HepG2 (cell line): ENCODE data around the gene ADGRG1. TPM values are rescaled to one million over a fixed set of nuclear protein-coding genes. Genes with fewer than 3 reads are reported as not detected.
A peak's percentile ranks its signal among the peaks of the same experiment; 100 is the strongest.

ENCODE experiments used
- BORCS8-MEF2B ChIP-seq: sonication (generic); formaldehyde crosslinking; IDR thresholded peaks from 2 replicates; pipeline ENCODE4 v1.8.0; 2022; ENCODE audit warnings: mild to moderate bottlenecking, missing genetic modification reagents
- BRD4 ChIP-seq: sonication (generic); formaldehyde crosslinking; IDR thresholded peaks from 2 replicates; pipeline ENCODE4 v1.4.0; 2020; ENCODE audit warnings: missing genetic modification reagents
- HNRNPK ChIP-seq: fragments of 200-400 bp; formaldehyde crosslinking; IDR thresholded peaks from 2 replicates; pipeline ENCODE4 v1.6.1; 2018; ENCODE audit warnings: low read length, low read depth, moderate library complexity, mild to moderate bottlenecking; ENCODE audit not compliant: poor library complexity, severe bottlenecking
- MAF1 ChIP-seq: sonication (generic); formaldehyde crosslinking; IDR thresholded peaks from 2 replicates; pipeline ENCODE4 v1.5.0; 2020; ENCODE audit warnings: missing genetic modification reagents, borderline replicate concordance
- MATR3 ChIP-seq: sonication (generic); formaldehyde crosslinking; IDR thresholded peaks from 2 replicates; pipeline ENCODE4 v1.4.0; 2020; ENCODE audit warnings: missing genetic modification reagents
- NFE2L1 ChIP-seq: sonication (generic); formaldehyde crosslinking; IDR thresholded peaks from 2 replicates; pipeline ENCODE4 v1.4.0; 2020; ENCODE audit warnings: missing genetic modification reagents, mild to moderate bottlenecking, borderline replicate concordance
- RBAK ChIP-seq: sonication (generic); formaldehyde crosslinking; IDR thresholded peaks from 2 replicates; pipeline ENCODE4 v1.5.1; 2020; ENCODE audit warnings: mild to moderate bottlenecking, missing genetic modification reagents
- SKI ChIP-seq: fragments of 450-650 bp; IDR thresholded peaks from one replicate; pipeline ENCODE4 v1.6.1; 2018; ENCODE audit warnings: mild to moderate bottlenecking; ENCODE audit not compliant: partially characterized antibody
- SOX5 ChIP-seq: IDR thresholded peaks from 2 replicates; pipeline ENCODE4 v1.6.1; 2016; ENCODE audit warnings: borderline replicate concordance
- TOPORS ChIP-seq: sonication (generic); formaldehyde crosslinking; IDR thresholded peaks from 2 replicates; pipeline ENCODE4 v1.8.0; 2023; ENCODE audit warnings: mild to moderate bottlenecking, missing genetic modification reagents
- YY1 ChIP-seq: IDR thresholded peaks from 2 replicates; pipeline ENCODE4 v1.6.1; 2011; ENCODE audit warnings: low read length, low read depth, moderate library complexity, mild to moderate bottlenecking; ENCODE audit not compliant: insufficient read depth, insufficient replicate concordance
- ZFP36L2 ChIP-seq: sonication (generic); formaldehyde crosslinking; IDR thresholded peaks from 2 replicates; pipeline ENCODE4 v1.4.0; 2020; ENCODE audit warnings: missing genetic modification reagents
- ZNF510 ChIP-seq: sonication (generic); formaldehyde crosslinking; IDR thresholded peaks from 2 replicates; pipeline ENCODE4 v1.4.0; 2020; ENCODE audit warnings: low read depth, mild to moderate bottlenecking, missing genetic modification reagents
- ZNF614 ChIP-seq: IDR thresholded peaks from 2 replicates; pipeline ENCODE4 v1.6.1; 2018; ENCODE audit warnings: missing biosample characterization, missing genetic modification reagents, inconsistent platforms, borderline replicate concordance
- ZNF672 ChIP-seq: sonication (generic); formaldehyde crosslinking; IDR thresholded peaks from 2 replicates; pipeline ENCODE4 v1.8.1; 2022; ENCODE audit warnings: missing genetic modification reagents
- polyA plus RNA-seq, 8 experiments: library from polyadenylated mRNA; depleted of rRNA in 3 of 8; stranded (reverse) in 7 of 8; unstranded in 1 of 8; fragments of >200 nt; fragmentation: Illumina TruSeq in 4 of 8; extraction: Trizol in 4 of 8; gene quantifications; 2 replicates each; pipeline versions ENCODE4 v1.2.1 to v1.2.3, GENCODE V29; 2011 to 2016; ENCODE audit warnings: low read depth in 4 of 8, missing spikeins in 1 of 8, mixed read lengths in 1 of 8; ENCODE audit not compliant: insufficient read depth in 1 of 8
- total RNA-seq, 5 experiments: library from RNA; depleted of rRNA; stranded (reverse); fragments of >200 nt; fragmentation: Illumina TruSeq; extraction: Trizol; gene quantifications; 2 replicates each; pipeline ENCODE4 v1.2.3, GENCODE V29; 2016; ENCODE audit warnings: low read depth in 1 of 5
- TF ChIP-seq, protein P1 (sequence below): sonication (generic); formaldehyde crosslinking; IDR thresholded peaks from 2 replicates; pipeline ENCODE4 v1.5.0; 2020; ENCODE audit warnings: mild to moderate bottlenecking, missing genetic modification reagents
- TF ChIP-seq, protein P2 (sequence below): sonication (generic); formaldehyde crosslinking; IDR thresholded peaks from 2 replicates; pipeline ENCODE4 v1.4.0; 2020; ENCODE audit warnings: missing genetic modification reagents
- TF ChIP-seq, protein P3 (sequence below): sonication (generic); formaldehyde crosslinking; IDR thresholded peaks from 2 replicates; pipeline ENCODE4 v1.4.0; 2020; ENCODE audit warnings: mild to moderate bottlenecking, missing genetic modification reagents, borderline replicate concordance
- TF ChIP-seq, protein P4 (sequence below): sonication (generic); formaldehyde crosslinking; IDR thresholded peaks from 2 replicates; pipeline ENCODE4 v1.4.0; 2020; ENCODE audit warnings: missing genetic modification reagents

Gene ADGRG1
- total and polyA plus RNA-seq, 2 of the 13 experiments (the other 11 are each of a cell fraction or from before 2014, with no cell fraction given) = 2.7 to 5.9 TPM

DNA sequence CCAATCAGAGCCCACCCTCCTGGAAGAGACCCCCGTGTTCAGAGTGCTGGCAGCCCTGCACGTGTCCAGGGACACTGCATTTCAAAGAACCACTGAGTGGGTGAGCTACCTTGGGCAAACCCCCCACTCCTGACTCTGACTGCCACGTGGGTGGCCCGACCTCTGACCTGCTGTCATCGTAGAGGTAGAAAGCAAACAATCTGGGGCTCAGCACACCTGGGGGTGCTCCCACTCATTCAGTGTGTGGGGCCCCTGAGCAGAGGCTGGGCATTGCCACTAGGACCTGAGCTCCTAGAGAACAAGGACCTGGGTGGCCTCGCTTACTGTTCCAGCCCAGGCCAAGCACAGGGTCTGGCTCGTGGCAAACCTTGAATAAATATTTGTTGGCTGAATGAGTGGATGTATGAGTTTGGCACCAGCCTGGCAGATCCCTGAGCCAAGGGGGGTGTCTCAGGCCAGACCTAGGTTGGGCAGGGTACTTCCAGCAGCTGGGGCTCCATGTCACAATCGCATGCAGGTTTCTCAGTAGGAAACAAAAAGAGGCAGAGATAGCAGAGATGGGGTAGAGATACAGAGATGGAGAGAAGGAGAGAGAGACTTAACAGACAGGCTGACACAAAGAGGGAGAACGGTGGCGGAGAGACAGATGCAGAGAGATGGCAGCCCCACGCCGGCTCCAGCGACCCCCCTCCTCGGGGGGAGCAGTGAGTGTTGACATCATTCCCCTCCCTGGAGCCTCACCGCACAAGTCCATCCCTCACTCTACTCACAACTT lies 60.7 kb downstream of the ADGRG1 start (continued):
- TF ChIP-seq HNRNPK = no peak
- no peak for TF ChIP-seq ZFP36L2 (CRISPR knock-in tag)
- TF ChIP-seq BORCS8-MEF2B (CRISPR knock-in tag) = 0 out of 2 replicates have a peak, but pooled peaks have one; percentile 51
- TF ChIP-seq ZNF510 = no peak
- TF ChIP-seq ZNF614 = no peak
- TF ChIP-seq MAF1 (CRISPR knock-in tag) = no peak
- TF ChIP-seq, protein P1, sequence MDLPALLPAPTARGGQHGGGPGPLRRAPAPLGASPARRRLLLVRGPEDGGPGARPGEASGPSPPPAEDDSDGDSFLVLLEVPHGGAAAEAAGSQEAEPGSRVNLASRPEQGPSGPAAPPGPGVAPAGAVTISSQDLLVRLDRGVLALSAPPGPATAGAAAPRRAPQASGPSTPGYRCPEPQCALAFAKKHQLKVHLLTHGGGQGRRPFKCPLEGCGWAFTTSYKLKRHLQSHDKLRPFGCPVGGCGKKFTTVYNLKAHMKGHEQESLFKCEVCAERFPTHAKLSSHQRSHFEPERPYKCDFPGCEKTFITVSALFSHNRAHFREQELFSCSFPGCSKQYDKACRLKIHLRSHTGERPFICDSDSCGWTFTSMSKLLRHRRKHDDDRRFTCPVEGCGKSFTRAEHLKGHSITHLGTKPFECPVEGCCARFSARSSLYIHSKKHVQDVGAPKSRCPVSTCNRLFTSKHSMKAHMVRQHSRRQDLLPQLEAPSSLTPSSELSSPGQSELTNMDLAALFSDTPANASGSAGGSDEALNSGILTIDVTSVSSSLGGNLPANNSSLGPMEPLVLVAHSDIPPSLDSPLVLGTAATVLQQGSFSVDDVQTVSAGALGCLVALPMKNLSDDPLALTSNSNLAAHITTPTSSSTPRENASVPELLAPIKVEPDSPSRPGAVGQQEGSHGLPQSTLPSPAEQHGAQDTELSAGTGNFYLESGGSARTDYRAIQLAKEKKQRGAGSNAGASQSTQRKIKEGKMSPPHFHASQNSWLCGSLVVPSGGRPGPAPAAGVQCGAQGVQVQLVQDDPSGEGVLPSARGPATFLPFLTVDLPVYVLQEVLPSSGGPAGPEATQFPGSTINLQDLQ (CRISPR knock-in tag) = no peak
- TF ChIP-seq TOPORS (CRISPR knock-in tag) = no peak
- TF ChIP-seq, protein P2, sequence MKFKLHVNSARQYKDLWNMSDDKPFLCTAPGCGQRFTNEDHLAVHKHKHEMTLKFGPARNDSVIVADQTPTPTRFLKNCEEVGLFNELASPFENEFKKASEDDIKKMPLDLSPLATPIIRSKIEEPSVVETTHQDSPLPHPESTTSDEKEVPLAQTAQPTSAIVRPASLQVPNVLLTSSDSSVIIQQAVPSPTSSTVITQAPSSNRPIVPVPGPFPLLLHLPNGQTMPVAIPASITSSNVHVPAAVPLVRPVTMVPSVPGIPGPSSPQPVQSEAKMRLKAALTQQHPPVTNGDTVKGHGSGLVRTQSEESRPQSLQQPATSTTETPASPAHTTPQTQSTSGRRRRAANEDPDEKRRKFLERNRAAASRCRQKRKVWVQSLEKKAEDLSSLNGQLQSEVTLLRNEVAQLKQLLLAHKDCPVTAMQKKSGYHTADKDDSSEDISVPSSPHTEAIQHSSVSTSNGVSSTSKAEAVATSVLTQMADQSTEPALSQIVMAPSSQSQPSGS = no peak
- no peak for TF ChIP-seq ZNF672
- no peak for TF ChIP-seq NFE2L1 (CRISPR knock-in tag)
- TF ChIP-seq, protein P3, sequence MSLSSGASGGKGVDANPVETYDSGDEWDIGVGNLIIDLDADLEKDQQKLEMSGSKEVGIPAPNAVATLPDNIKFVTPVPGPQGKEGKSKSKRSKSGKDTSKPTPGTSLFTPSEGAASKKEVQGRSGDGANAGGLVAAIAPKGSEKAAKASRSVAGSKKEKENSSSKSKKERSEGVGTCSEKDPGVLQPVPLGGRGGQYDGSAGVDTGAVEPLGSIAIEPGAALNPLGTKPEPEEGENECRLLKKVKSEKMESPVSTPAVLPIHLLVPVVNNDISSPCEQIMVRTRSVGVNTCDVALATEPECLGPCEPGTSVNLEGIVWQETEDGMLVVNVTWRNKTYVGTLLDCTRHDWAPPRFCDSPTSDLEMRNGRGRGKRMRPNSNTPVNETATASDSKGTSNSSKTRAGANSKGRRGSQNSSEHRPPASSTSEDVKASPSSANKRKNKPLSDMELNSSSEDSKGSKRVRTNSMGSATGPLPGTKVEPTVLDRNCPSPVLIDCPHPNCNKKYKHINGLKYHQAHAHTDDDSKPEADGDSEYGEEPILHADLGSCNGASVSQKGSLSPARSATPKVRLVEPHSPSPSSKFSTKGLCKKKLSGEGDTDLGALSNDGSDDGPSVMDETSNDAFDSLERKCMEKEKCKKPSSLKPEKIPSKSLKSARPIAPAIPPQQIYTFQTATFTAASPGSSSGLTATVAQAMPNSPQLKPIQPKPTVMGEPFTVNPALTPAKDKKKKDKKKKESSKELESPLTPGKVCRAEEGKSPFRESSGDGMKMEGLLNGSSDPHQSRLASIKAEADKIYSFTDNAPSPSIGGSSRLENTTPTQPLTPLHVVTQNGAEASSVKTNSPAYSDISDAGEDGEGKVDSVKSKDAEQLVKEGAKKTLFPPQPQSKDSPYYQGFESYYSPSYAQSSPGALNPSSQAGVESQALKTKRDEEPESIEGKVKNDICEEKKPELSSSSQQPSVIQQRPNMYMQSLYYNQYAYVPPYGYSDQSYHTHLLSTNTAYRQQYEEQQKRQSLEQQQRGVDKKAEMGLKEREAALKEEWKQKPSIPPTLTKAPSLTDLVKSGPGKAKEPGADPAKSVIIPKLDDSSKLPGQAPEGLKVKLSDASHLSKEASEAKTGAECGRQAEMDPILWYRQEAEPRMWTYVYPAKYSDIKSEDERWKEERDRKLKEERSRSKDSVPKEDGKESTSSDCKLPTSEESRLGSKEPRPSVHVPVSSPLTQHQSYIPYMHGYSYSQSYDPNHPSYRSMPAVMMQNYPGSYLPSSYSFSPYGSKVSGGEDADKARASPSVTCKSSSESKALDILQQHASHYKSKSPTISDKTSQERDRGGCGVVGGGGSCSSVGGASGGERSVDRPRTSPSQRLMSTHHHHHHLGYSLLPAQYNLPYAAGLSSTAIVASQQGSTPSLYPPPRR = no peak
- TF ChIP-seq, protein P4, sequence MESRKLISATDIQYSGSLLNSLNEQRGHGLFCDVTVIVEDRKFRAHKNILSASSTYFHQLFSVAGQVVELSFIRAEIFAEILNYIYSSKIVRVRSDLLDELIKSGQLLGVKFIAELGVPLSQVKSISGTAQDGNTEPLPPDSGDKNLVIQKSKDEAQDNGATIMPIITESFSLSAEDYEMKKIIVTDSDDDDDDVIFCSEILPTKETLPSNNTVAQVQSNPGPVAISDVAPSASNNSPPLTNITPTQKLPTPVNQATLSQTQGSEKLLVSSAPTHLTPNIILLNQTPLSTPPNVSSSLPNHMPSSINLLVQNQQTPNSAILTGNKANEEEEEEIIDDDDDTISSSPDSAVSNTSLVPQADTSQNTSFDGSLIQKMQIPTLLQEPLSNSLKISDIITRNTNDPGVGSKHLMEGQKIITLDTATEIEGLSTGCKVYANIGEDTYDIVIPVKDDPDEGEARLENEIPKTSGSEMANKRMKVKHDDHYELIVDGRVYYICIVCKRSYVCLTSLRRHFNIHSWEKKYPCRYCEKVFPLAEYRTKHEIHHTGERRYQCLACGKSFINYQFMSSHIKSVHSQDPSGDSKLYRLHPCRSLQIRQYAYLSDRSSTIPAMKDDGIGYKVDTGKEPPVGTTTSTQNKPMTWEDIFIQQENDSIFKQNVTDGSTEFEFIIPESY (CRISPR knock-in tag) = no peak
- no peak for TF ChIP-seq YY1
- TF ChIP-seq RBAK (CRISPR knock-in tag) = no peak
- TF ChIP-seq SKI = no peak
- TF ChIP-seq MATR3 = no peak
- no peak for TF ChIP-seq BRD4 (CRISPR knock-in tag)
- TF ChIP-seq SOX5 (CRISPR knock-in tag) = no peak
